Urinary bladder (tissue), 4 donors: Measurements from ENCODE around the gene EXOC4. TPM values are rescaled to one million over a fixed set of nuclear protein-coding genes. Genes with fewer than 3 reads are reported as not detected.
"Not testable (repeated sequence)": the region's sequence is repeated elsewhere in the genome, so short reads cannot be mapped to it uniquely, and the experiment has no call there.

Source experiments
- DNase-seq: peaks from one replicate; pipeline ENCODE4 v3.0.0-alpha.2; 2015; ENCODE audit errors: extremely low spot score
- H3K27ac ChIP-seq: one replicate; pipeline ENCODE4 v1.5.1; 2013; ENCODE audit warnings: low read depth, mild to moderate bottlenecking, moderate library complexity
- H3K36me3 ChIP-seq: one replicate; pipeline ENCODE4 v1.6.1; 2013; ENCODE audit warnings: mild to moderate bottlenecking, moderate library complexity; ENCODE audit not compliant: insufficient read depth
- H3K4me1 ChIP-seq: one replicate; pipeline ENCODE4 v1.6.1; 2013; ENCODE audit warnings: mild to moderate bottlenecking, moderate library complexity; ENCODE audit not compliant: insufficient read depth
- H3K4me3 ChIP-seq: one replicate; pipeline ENCODE4 v1.5.1; 2013; ENCODE audit warnings: low read depth, low read length
- WGBS: extraction: QIAGEN DNeasy Blood & Tissue Kit; methylation state at CpG from one replicate; pipeline ENCODE4 v1.1.7; 2013; 5-methylcytosine and 5-hydroxymethylcytosine counted together
- polyA plus RNA-seq: library from polyadenylated mRNA; stranded (reverse); fragments of 200-250 nt; gene quantifications from one replicate; pipeline ENCODE4 v1.2.3, GENCODE V29; 2013
- total RNA-seq: library from RNA; depleted of rRNA; stranded (reverse); fragments of >200 nt; gene quantifications from one replicate; pipeline ENCODE4 v1.2.3, GENCODE V29; 2014
- donor health status: healthy with polysubstance abuse.
- donor health status: healthy.

The EXOC4 gene
- total and polyA plus RNA-seq, 2 donors: 31.0 to 163 TPM

- no peak for DNase-seq
- no peaks in the 10 kb centered on the region for H3K36me3 ChIP-seq
- WGBS: 63% methylated on average over 1 of the region's 1 CpG
- H3K27ac ChIP-seq: no peak overlapping the region
- H3K4me3 ChIP-seq: no peak overlapping the region
- no peaks in the 10 kb centered on the region for H3K4me1 ChIP-seq
These were observed 516.8 kb downstream of the EXOC4 start for GRCh38 chr7:133769668-133770067.

GRCh38 chr7:133770863-133771492 is 518.1 kb downstream of the EXOC4 start:
- Histone ChIP-seq H3K4me1 (no peaks in the 10 kb centered on the region), H3K27ac (no peak overlapping the region), H3K36me3 (no peaks in the 10 kb centered on the region), H3K4me3 (no peak overlapping the region)
- no peak for DNase-seq

GRCh38 chr7:133771788-133772419 is 519.0 kb downstream of the EXOC4 start:
- Histone ChIP-seq H3K4me1 (no peaks in the 10 kb centered on the region), H3K27ac (no peak overlapping the region), H3K4me3 (no peak overlapping the region), H3K36me3 (no peaks in the 10 kb centered on the region)
- WGBS: 81% methylated on average over 4 of the region's 4 CpGs
- no peak for DNase-seq

GRCh38 chr7:133773601-133774000 is 520.7 kb downstream of the EXOC4 start:
- WGBS: 53% methylated on average over 3 of the region's 3 CpGs
- H3K4me1 ChIP-seq: no peaks in the 10 kb centered on the region
- no peaks in the 10 kb centered on the region for H3K36me3 ChIP-seq
- no peak for DNase-seq
- H3K4me3 ChIP-seq: no peak overlapping the region
- no peak overlapping the region for H3K27ac ChIP-seq

GRCh38 chr7:133775201-133775600 is 522.3 kb downstream of the EXOC4 start:
- H3K4me1 ChIP-seq: no peaks in the 10 kb centered on the region
- DNase-seq: no peak
- no peak overlapping the region for H3K27ac ChIP-seq
- no peaks in the 10 kb centered on the region for H3K36me3 ChIP-seq
- H3K4me3 ChIP-seq: no peak overlapping the region
- 90% methylated on average over 4 of the region's 4 CpGs for WGBS

- Histone ChIP-seq H3K27ac (no peak overlapping the region), H3K4me1 (no peaks in the 10 kb centered on the region), H3K4me3 (no peak overlapping the region), H3K36me3 (no peaks in the 10 kb centered on the region)
- DNase-seq: no peak
- WGBS: 95% methylated on average over 3 of the region's 3 CpGs
These were observed 523.4 kb downstream of the EXOC4 start for GRCh38 chr7:133776266-133776665.

- 95% methylated on average over 4 of the region's 4 CpGs for WGBS
- H3K4me1 ChIP-seq: no peaks in the 10 kb centered on the region
- H3K4me3 ChIP-seq: no peak overlapping the region
- no peak overlapping the region for H3K27ac ChIP-seq
- H3K36me3 ChIP-seq: no peaks in the 10 kb centered on the region
- no peak for DNase-seq
These were observed 524.8 kb downstream of the EXOC4 start for GRCh38 chr7:133777701-133778100.

GRCh38 chr7:133778472-133778871 is 525.6 kb downstream of the EXOC4 start:
- no peaks in the 10 kb centered on the region for H3K36me3 ChIP-seq
- WGBS: 94% methylated on average over 5 of the region's 5 CpGs
- no peaks in the 10 kb centered on the region for H3K4me1 ChIP-seq
- no peak overlapping the region for H3K4me3 ChIP-seq
- no peak for DNase-seq
- H3K27ac ChIP-seq: no peak overlapping the region

- 99% methylated on average over 4 of the region's 4 CpGs for WGBS
- H3K36me3 ChIP-seq, H3K4me1 ChIP-seq, H3K27ac ChIP-seq, DNase-seq, H3K4me3 ChIP-seq: not testable (repeated sequence)
These were observed 526.7 kb downstream of the EXOC4 start for GRCh38 chr7:133779538-133779937.

- no peak for DNase-seq
- peaks cover 2% of the 10 kb centered on the region for H3K4me1 ChIP-seq
- H3K4me3 ChIP-seq: no peak overlapping the region
- H3K27ac ChIP-seq: no peak overlapping the region
- H3K36me3 ChIP-seq: no peaks in the 10 kb centered on the region
- 78% methylated on average over 2 of the region's 2 CpGs for WGBS
These were observed 528.0 kb downstream of the EXOC4 start for GRCh38 chr7:133780912-133781311.

GRCh38 chr7:133781486-133782090 is 528.7 kb downstream of the EXOC4 start:
- no peaks in the 10 kb centered on the region for H3K36me3 ChIP-seq
- DNase-seq: no peak
- no peak overlapping the region for H3K27ac ChIP-seq
- WGBS: 70% methylated on average over 7 of the region's 7 CpGs
- H3K4me3 ChIP-seq: no peak overlapping the region
- H3K4me1 ChIP-seq: peaks cover 2% of the 10 kb centered on the region

GRCh38 chr7:133782470-133782869 is 529.6 kb downstream of the EXOC4 start:
- no peak for DNase-seq
- Histone ChIP-seq H3K4me1 (peaks cover 2% of the 10 kb centered on the region), H3K36me3 (no peaks in the 10 kb centered on the region), H3K4me3 (no peak overlapping the region), H3K27ac (no peak overlapping the region)
- WGBS: 92% methylated on average over 5 of the region's 5 CpGs

- WGBS: 95% methylated on average over 2 of the region's 2 CpGs
- no peak overlapping the region for H3K4me3 ChIP-seq
- no peak for DNase-seq
These were observed 530.4 kb downstream of the EXOC4 start for GRCh38 chr7:133783276-133783675.

GRCh38 chr7:133784486-133785001 is 531.7 kb downstream of the EXOC4 start:
- no peak for DNase-seq
- 71% methylated on average over 4 of the region's 4 CpGs for WGBS

More at GRCh38 chr7:133783276-133783675, 530.4 kb downstream of the EXOC4 start:
- Histone ChIP-seq H3K27ac (no peak overlapping the region), H3K36me3 (no peaks in the 10 kb centered on the region), H3K4me1 (peaks cover 2% of the 10 kb centered on the region)

More at GRCh38 chr7:133784486-133785001, 531.7 kb downstream of the EXOC4 start:
- no peaks in the 10 kb centered on the region for H3K36me3 ChIP-seq
- H3K4me3 ChIP-seq: no peak overlapping the region
- H3K4me1 ChIP-seq: peaks cover 2% of the 10 kb centered on the region
- no peak overlapping the region for H3K27ac ChIP-seq
